ENCODE data around the gene ACAP3.

GRCh38 chr1:1280782-1281481 lies 26.8 kb downstream of the ACAP3 start:
- TF ChIP-seq CTCF (IDR thresholded peaks at IDR 0.05 in 8 of 11, conservative IDR thresholded peaks at IDR 0.05 in 3 of 11) (no peak), POLR2A (IDR thresholded peaks at IDR 0.05) (no peak)
